Posterior vena cava (tissue), 2 donors: Measurements from ENCODE around the gene ZNF598. TPM values are rescaled to one million over a fixed set of nuclear protein-coding genes. Genes with fewer than 3 reads are reported as not detected.

Experiments
- DNase-seq: peaks from one replicate; pipeline ENCODE4 v3.0.0-alpha.2; 2020; ENCODE audit warnings: low spot score
- intact Hi-C, 2 donors: fragments of 100-400 bp; cut with DNase I; formaldehyde crosslinking; loops; one replicate each; pipeline versions ENCODE4 v1.14.1 to v1.14.2; 2022 to 2023
- total RNA-seq, 2 donors: library from RNA; stranded (reverse); fragmentation: NEBNext Ultra II Directional; extraction: Animal tissue kit (Norgen Biotek cat#: 25700); gene quantifications; one replicate each; pipeline ENCODE4 v1.2.1, GENCODE V29; 2021
- donor health status: DM: yes; HTN: yes; CAD: no.
- donor health status: DM: yes; HTN: yes; CAD: no.

ZNF598 gene
- total RNA-seq, 2 donors from 2014 or later: 29.4 to 38.7 TPM

DNA sequence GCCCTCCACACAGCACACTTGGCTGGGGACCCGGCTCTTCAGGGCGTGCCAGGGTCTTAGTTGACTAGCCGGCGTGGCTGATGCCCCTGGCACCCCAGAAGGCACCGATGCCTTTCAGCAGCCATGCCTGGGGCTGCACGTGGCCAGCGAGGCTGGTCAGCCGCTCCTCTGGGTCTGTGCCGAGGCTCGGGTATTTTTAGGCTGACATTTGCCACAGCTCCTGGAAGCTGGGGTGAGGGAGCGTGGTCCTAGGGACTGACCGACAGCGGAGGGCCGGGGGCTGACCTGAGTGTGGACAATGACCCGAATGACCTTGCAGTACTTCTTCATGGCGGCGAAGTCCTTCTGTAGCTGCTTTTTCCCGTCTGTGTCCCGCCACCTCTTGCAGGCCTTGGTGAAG, 59.1 kb downstream of the ZNF598 start:
- DNase-seq: no peak
- intact Hi-C loops: no loop called here

DNA sequence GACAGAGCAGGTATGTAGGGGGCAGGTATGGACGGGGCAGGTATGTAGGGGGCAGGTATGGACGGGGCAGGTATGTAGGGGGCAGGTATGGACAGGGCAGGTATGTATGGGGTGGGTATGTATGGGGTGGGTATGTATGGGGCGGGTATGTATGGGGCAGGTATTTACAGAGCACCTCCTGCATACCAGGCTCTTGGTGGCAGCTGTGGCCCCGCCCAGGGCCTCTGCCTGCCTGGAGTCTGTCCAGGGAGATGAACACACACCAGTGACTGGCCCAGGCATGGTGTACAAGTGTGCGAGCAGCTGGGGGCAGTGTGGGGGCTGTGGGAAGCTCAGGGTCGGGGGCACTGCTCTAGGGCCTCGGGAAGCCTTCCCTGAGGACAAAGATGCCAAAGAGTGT, 59.6 kb downstream of the ZNF598 start:
- DNase-seq: no peak
- intact Hi-C loops: no loop called here

DNA sequence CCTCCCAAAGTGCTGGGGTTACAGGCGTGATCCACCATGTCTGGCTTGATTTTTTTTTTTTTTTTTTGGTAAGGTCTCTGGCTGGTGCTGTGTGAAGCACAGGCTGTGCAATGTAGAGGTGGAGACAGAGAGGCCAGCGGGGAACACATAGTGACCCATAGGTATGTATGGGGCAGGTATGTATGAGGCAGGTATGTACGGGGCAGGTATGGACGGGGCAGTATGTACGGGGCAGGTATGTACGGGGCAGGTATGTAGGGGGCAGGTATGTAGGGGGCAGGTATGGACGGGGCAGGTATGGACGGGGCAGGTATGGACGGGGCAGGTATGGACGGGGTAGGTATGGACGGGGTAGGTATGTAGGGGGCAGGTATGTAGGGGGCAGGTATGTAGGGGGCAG, 60.1 kb downstream of the ZNF598 start:
- intact Hi-C loops: no loop called here
- DNase-seq: no peak

Other genes starting within 250 kb of the ZNF598 start
- 10 to 100 TPM; 31.6 to 47.0 TPM for gene NME3, start 238.3 kb downstream of the ZNF598 start, total RNA-seq
- gene EME2, start 237.0 kb downstream of the ZNF598 start, total RNA-seq: 10 to 100 TPM; 10.2 to 12.0 TPM
- gene MRPS34, start 236.7 kb downstream of the ZNF598 start, total RNA-seq: 10 to 100 TPM; 37.3 to 45.8 TPM
- 10 to 100 TPM; 21.7 to 26.7 TPM for gene SPSB3, start 227.2 kb downstream of the ZNF598 start, total RNA-seq
- 10 to 100 TPM; 30.4 to 30.9 TPM for gene NUBP2, start 226.9 kb downstream of the ZNF598 start, total RNA-seq
- under 1 TPM in 1 of 2 donors, not detected in 1; 0.10 TPM for gene IGFALS, start 216.1 kb downstream of the ZNF598 start, total RNA-seq
- 10 to 100 TPM; 36.1 to 48.2 TPM for gene HAGH, start 183.0 kb downstream of the ZNF598 start, total RNA-seq
- 10 to 100 TPM; 14.0 to 17.3 TPM for gene FAHD1, start 182.6 kb downstream of the ZNF598 start, total RNA-seq
- not detected for gene MEIOB, start 137.7 kb downstream of the ZNF598 start, total RNA-seq
- gene HS3ST6, start 91.4 kb downstream of the ZNF598 start, total RNA-seq: not detected
- 10 to 100 TPM; 61.4 to 70.0 TPM for gene MSRB1, start 66.6 kb downstream of the ZNF598 start, total RNA-seq
- not detected for gene RPL3L, start 55.1 kb downstream of the ZNF598 start, total RNA-seq
- gene NDUFB10, start 50.3 kb downstream of the ZNF598 start, total RNA-seq: 100 to 1,000 TPM; 112 to 116 TPM
- 1,000 to 10,000 TPM; 1,131 to 1,263 TPM for gene RPS2, start 45.0 kb downstream of the ZNF598 start, total RNA-seq
- gene RNF151, start 43.0 kb downstream of the ZNF598 start, total RNA-seq: not detected
- 10 to 100 TPM; 17.6 to 20.1 TPM for gene TBL3, start 37.8 kb downstream of the ZNF598 start, total RNA-seq
- gene NOXO1, start 28.4 kb downstream of the ZNF598 start, total RNA-seq: not detected
- gene GFER, start 25.6 kb downstream of the ZNF598 start, total RNA-seq: 10 to 100 TPM; 15.1 to 16.2 TPM
- under 1 TPM; 0.33 to 0.83 TPM for gene SYNGR3, start 19.9 kb downstream of the ZNF598 start, total RNA-seq
- not detected for gene NPW, start 10.0 kb upstream of the ZNF598 start, total RNA-seq
- 100 to 1,000 TPM; 115 to 143 TPM for gene NHERF2, start 17.1 kb upstream of the ZNF598 start, total RNA-seq
- 10 to 100 TPM in 1 of 2 donors, 1 to 10 TPM in 1; 8.1 to 15.2 TPM for gene NTHL1, start 38.0 kb upstream of the ZNF598 start, total RNA-seq
- 10 to 100 TPM; 77.8 to 86.9 TPM for gene TSC2, start 38.2 kb upstream of the ZNF598 start, total RNA-seq
- 100 to 1,000 TPM; 177 to 181 TPM for gene PKD1, start 126.1 kb upstream of the ZNF598 start, total RNA-seq
- gene RAB26, start 138.8 kb upstream of the ZNF598 start, total RNA-seq: under 1 TPM in 1 of 2 donors, not detected in 1; 0.28 TPM
- 10 to 100 TPM; 56.7 to 62.0 TPM for gene TRAF7, start 146.0 kb upstream of the ZNF598 start, total RNA-seq
- under 1 TPM in 1 of 2 donors, not detected in 1; 0.05 TPM for gene CASKIN1, start 186.8 kb upstream of the ZNF598 start, total RNA-seq
- 10 to 100 TPM; 16.6 to 21.4 TPM for gene MLST8, start 195.6 kb upstream of the ZNF598 start, total RNA-seq
- gene BRICD5, start 201.0 kb upstream of the ZNF598 start, total RNA-seq: 1 to 10 TPM; 2.1 to 2.6 TPM
- 1 to 10 TPM; 7.2 to 8.4 TPM for gene PGP, start 205.0 kb upstream of the ZNF598 start, total RNA-seq
- gene E4F1, start 213.8 kb upstream of the ZNF598 start, total RNA-seq: 10 to 100 TPM; 15.5 to 19.3 TPM
- gene DNASE1L2, start 226.6 kb upstream of the ZNF598 start, total RNA-seq: under 1 TPM in 1 of 2 donors, not detected in 1; 0.19 TPM
- gene ECI1, start 241.8 kb upstream of the ZNF598 start, total RNA-seq: 10 to 100 TPM; 30.2 to 31.9 TPM